ENCODE measurements around the gene KATNBL1.
"Not testable (repeated sequence)": the region's sequence is repeated elsewhere in the genome, so short reads cannot be mapped to it uniquely, and the experiment has no call there.

KATNBL1 gene

DNA sequence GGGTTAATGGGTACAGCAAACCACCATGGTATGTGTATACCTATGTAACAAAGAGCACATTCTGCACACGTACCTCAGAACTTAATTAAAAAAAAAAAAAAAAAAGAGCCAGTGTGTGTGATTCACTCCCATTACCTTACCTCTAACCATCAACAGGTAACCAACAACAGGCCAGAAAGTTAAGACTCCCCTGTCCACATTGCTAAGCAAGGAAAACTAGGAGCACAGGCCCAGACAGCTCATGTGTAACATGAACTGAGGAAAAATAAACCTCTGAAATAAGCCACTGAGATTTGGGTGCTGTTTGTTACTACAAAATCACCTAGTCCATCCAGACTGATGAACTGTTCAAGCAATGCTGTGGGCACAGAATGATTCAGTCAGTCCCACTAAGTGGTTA, 6.0 kb downstream of the KATNBL1 start:
- H3K4me3 ChIP-seq (ENCODE audit: low read depth, low read length) = no peak overlapping the region
- DNase-seq (ENCODE audit: low read depth) = no peak
- in situ Hi-C loops (cut with HindIII; ENCODE audit: low sequenced_read_pairs) = no loop called here
- TF ChIP-seq, protein P1, sequence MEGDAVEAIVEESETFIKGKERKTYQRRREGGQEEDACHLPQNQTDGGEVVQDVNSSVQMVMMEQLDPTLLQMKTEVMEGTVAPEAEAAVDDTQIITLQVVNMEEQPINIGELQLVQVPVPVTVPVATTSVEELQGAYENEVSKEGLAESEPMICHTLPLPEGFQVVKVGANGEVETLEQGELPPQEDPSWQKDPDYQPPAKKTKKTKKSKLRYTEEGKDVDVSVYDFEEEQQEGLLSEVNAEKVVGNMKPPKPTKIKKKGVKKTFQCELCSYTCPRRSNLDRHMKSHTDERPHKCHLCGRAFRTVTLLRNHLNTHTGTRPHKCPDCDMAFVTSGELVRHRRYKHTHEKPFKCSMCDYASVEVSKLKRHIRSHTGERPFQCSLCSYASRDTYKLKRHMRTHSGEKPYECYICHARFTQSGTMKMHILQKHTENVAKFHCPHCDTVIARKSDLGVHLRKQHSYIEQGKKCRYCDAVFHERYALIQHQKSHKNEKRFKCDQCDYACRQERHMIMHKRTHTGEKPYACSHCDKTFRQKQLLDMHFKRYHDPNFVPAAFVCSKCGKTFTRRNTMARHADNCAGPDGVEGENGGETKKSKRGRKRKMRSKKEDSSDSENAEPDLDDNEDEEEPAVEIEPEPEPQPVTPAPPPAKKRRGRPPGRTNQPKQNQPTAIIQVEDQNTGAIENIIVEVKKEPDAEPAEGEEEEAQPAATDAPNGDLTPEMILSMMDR (IDR thresholded peaks at IDR 0.05; ENCODE audit: low read depth, low read length, missing control alignments) = no peak

DNA sequence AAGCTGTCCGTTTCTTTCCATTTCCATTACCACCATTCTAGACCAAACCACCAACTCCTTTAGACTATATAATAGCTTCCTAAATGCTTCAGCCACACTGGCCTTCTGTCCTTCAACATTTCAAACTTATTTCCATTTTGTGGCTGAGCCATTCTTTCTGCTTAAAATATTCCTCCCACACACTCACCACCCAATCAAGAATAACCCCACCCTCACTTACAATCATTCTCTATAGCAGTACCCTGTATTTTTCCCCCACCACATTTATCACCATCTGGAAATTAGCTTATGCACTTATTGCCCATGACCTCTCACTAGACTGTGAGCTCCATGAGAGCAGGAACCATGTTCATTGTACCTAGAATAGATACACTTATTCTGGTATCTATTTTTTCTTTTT, 6.6 kb downstream of the KATNBL1 start:
- DNase-seq (ENCODE audit: low read depth) = no peak
- in situ Hi-C loops (cut with HindIII; ENCODE audit: low sequenced_read_pairs) = no loop called here
- no peak overlapping the region for H3K4me3 ChIP-seq (ENCODE audit: low read depth, low read length)
- TF ChIP-seq, protein P1 (IDR thresholded peaks at IDR 0.05; ENCODE audit: low read depth, low read length, missing control alignments) = no peak

DNA sequence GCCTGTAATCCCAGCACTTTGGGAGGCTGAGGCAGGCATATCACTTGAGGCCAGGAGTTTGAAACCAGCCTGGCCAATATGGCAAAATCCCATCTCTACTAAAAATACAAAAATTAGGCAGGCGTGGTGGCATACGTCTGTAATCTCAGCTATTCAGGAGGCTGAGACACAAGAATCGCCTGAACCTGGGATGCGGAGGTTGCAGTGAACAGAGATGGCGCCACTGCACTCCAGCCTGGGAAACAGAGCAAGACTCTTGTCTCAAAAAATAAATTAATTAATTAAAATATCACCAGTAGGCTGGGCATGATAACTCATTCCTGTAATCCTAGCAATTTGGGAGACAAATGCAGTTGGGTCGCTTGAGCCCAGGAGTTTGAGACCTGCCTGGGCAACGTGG, 16.6 kb downstream of the KATNBL1 start:
- H3K4me3 ChIP-seq (ENCODE audit: low read depth, low read length); DNase-seq (ENCODE audit: low read depth); in situ Hi-C loops (cut with HindIII; ENCODE audit: low sequenced_read_pairs): not testable (repeated sequence)

DNA sequence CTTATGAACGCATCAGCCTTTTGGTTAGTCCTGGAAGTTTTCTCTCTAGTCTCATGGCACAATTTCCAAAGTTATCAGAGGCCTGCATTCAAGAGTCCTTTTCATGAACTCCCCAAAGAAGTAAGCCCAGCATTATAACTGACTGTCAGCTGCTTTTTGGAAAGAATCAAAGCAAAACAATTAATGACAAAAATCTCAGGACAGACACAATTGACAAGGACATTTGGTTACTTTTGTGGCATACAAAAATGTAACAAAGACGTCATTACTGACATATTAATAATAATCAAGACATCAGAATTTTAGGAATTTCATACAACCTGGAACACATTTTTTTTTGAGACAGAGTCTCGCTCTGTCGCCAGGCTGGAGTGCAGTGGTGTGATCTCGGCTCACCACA, 21.2 kb downstream of the KATNBL1 start:
- no peak for DNase-seq (ENCODE audit: low read depth)
- H3K4me3 ChIP-seq (ENCODE audit: low read depth, low read length) = no peak overlapping the region
- in situ Hi-C loops (cut with HindIII; ENCODE audit: low sequenced_read_pairs) = no loop called here
- TF ChIP-seq, protein P1 (IDR thresholded peaks at IDR 0.05; ENCODE audit: low read depth, low read length, missing control alignments) = no peak

DNA sequence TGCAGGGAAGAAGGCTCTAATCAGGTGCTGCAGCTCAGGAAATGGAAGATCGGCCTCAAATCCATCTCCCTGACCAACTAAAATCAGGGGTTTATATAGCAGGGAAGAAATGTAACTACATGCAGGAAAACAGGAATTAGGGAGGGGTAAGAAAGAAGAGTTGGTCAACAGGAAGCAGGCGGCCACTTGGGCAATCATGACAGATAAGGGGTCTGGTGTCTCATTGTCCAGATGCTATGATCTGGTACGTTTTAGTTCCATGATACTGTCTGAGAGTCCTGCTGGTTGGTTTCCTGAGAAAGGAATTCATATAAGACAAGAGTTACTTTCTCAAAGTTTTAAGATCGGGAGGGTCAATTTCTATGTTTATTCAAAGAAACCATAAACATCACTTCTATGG, 24.2 kb downstream of the KATNBL1 start:
- TF ChIP-seq, protein P1 (IDR thresholded peaks at IDR 0.05; ENCODE audit: low read depth, low read length, missing control alignments) = no peak
- no peak overlapping the region for H3K4me3 ChIP-seq (ENCODE audit: low read depth, low read length)
- in situ Hi-C loops (cut with HindIII; ENCODE audit: low sequenced_read_pairs) = no loop called here
- no peak for DNase-seq (ENCODE audit: low read depth)

DNA sequence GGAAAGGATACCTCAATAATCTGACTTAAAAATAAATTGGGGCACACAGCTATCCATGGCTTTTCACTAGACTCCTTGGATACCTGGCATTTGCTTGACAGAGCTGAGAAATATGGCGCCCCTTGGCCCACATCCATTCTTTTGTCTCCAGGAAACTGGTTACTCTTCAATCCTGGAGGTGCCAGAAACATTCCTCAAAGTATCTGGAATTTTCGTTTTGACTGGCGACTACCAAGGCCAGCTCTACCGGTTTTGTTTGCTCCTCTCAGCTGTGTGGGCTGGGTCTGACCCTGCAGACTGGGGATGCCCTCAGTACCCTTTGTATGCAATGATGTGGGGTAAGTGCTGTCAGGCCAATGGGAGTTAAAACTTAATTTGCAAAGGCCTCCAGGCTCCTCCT, 27.0 kb downstream of the KATNBL1 start:
- in situ Hi-C loops (cut with HindIII; ENCODE audit: low sequenced_read_pairs) = no loop called here
- no peak overlapping the region for H3K4me3 ChIP-seq (ENCODE audit: low read depth, low read length)
- no peak for DNase-seq (ENCODE audit: low read depth)
- TF ChIP-seq, protein P1 (IDR thresholded peaks at IDR 0.05; ENCODE audit: low read depth, low read length, missing control alignments) = no peak

DNA sequence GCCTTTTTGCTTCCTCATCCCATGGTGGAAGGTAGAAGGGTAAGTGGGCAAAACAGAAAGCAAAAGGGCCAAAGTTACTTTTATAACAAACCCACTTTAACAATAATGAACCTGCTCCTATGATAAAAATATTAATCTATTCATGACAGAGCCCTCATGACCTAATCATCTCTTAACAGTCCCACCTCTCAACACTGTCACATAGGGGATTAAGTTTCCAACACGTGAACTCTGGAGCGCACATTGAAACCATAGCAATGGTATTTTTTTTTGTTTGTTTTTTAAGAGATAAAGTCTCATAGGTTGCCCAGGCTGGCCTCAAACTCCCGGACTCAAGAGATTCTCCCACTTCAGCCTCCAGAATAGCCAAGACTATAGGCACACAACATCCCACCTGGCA, 30.7 kb downstream of the KATNBL1 start:
- in situ Hi-C loops (cut with HindIII; ENCODE audit: low sequenced_read_pairs) = no loop called here
- no peak overlapping the region for H3K4me3 ChIP-seq (ENCODE audit: low read depth, low read length)
- no peak for DNase-seq (ENCODE audit: low read depth)
- TF ChIP-seq, protein P1 (IDR thresholded peaks at IDR 0.05; ENCODE audit: low read depth, low read length, missing control alignments) = no peak

DNA sequence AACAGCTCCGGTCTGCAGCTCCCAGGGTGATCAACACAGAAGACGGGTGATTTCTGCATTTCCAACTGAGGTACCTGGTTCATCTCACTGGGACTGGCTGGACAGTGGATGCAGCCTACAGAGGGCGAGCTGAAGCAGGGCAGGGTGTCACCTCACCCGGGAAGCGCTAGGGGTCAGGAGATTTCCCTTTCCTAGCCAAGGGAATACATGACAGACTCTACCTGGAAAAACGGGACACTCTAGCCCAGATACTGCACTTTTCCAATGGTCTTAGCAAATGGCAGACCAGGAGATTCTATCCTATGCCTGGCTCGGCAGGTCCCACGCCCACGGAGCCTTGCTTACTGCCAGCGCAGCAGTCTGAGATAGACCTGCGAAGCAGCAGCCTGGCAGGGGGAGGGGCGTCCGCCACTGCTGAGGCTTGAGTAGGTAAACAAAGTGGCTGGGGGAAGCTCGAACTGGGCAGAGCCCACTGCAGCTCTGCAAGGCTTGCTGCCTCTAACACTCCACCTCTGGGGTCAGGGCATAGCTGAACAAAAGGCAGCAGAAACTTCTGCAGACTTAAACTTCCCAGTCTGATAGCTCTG, 43.8 kb downstream of the KATNBL1 start:
- in situ Hi-C loops (cut with HindIII; ENCODE audit: low sequenced_read_pairs); DNase-seq (ENCODE audit: low read depth); H3K4me3 ChIP-seq (ENCODE audit: low read depth, low read length): not testable (repeated sequence)

Measured in astrocyte of the cerebellum (primary cell).